HepG2 (cell line): Measurements from ENCODE around the gene HSD3B7. TPM values are rescaled to one million over a fixed set of nuclear protein-coding genes. Genes with fewer than 3 reads are reported as not detected.

Experiments
- ASH2L ChIP-seq: fragments of 300-600, 200-600 bp; sonication (generic); IDR thresholded peaks from 2 replicates; pipeline ENCODE4 v1.7.0; 2017; ENCODE audit warnings: low read depth, mild to moderate bottlenecking, moderate library complexity, mixed read lengths, low read length; ENCODE audit not compliant: insufficient read length
- EZH2 ChIP-seq: conservative IDR thresholded peaks from 2 replicates; pipeline ENCODE4 v1.6.1; 2012; ENCODE audit warnings: mild to moderate bottlenecking, low read depth, low read length, moderate library complexity
- HMGA1 ChIP-seq: sonication (generic); formaldehyde crosslinking; conservative IDR thresholded peaks from 2 replicates; pipeline ENCODE4 v1.4.0; 2020; ENCODE audit warnings: missing genetic modification reagents
- HNRNPLL ChIP-seq: fragments of 200-400 bp; formaldehyde crosslinking; IDR thresholded peaks from 2 replicates; pipeline ENCODE4 v1.6.1; 2017; ENCODE audit warnings: mild to moderate bottlenecking, low read depth, low read length; ENCODE audit not compliant: poor library complexity, severe bottlenecking
- KAT8 ChIP-seq: IDR thresholded peaks from 2 replicates; pipeline ENCODE4 v1.6.1; 2016; ENCODE audit warnings: missing genetic modification reagents, missing compliant biosample characterization
- MXI1 ChIP-seq: IDR thresholded peaks from 3 replicates; pipeline ENCODE4 v1.6.1; 2012; ENCODE audit warnings: low read depth, low read length, inconsistent platforms, borderline replicate concordance
- PHF8 ChIP-seq: sonication (generic); formaldehyde crosslinking; IDR thresholded peaks from 2 replicates; pipeline ENCODE4 v1.5.0; 2020; ENCODE audit warnings: missing genetic modification reagents
- POLR2G ChIP-seq: fragments of 200-400 bp; formaldehyde crosslinking; IDR thresholded peaks from 2 replicates; pipeline ENCODE4 v1.6.1; 2018; ENCODE audit warnings: mild to moderate bottlenecking, low read depth, low read length, moderate library complexity
- RXRA ChIP-seq: sonication (generic); formaldehyde crosslinking; IDR thresholded peaks from 2 replicates; pipeline ENCODE4 v1.5.1; 2020; ENCODE audit warnings: missing genetic modification reagents
- SRY ChIP-seq: sonication (generic); formaldehyde crosslinking; IDR thresholded peaks from 2 replicates; pipeline ENCODE4 v1.8.0; 2022; ENCODE audit warnings: mild to moderate bottlenecking, missing genetic modification reagents
- STAG1 ChIP-seq: sonication (generic); formaldehyde crosslinking; IDR thresholded peaks from 2 replicates; pipeline ENCODE4 v1.4.0; 2020; ENCODE audit warnings: missing genetic modification reagents
- ZFP82 ChIP-seq: sonication (generic); formaldehyde crosslinking; IDR thresholded peaks from 2 replicates; pipeline ENCODE4 v1.5.1; 2020; ENCODE audit warnings: mild to moderate bottlenecking, missing genetic modification reagents, borderline replicate concordance
- ZNF124 ChIP-seq: sonication (generic); formaldehyde crosslinking; IDR thresholded peaks from 2 replicates; pipeline ENCODE4 v1.4.0; 2020; ENCODE audit warnings: missing genetic modification reagents
- ZNF143 ChIP-seq: sonication (generic); formaldehyde crosslinking; IDR thresholded peaks from 2 replicates; pipeline ENCODE4 v1.4.0; 2020; ENCODE audit warnings: missing genetic modification reagents
- ZNF333 ChIP-seq: sonication (generic); formaldehyde crosslinking; IDR thresholded peaks from 2 replicates; pipeline ENCODE4 v1.4.0; 2020; ENCODE audit warnings: mild to moderate bottlenecking, missing genetic modification reagents, borderline replicate concordance
- ZNF563 ChIP-seq: sonication (generic); formaldehyde crosslinking; IDR thresholded peaks from 2 replicates; pipeline ENCODE4 v1.8.0; 2022; ENCODE audit warnings: mild to moderate bottlenecking, moderate library complexity, missing genetic modification reagents
- ZNF775 ChIP-seq: sonication (generic); formaldehyde crosslinking; IDR thresholded peaks from 2 replicates; pipeline ENCODE4 v1.4.0; 2020; ENCODE audit warnings: missing genetic modification reagents, mild to moderate bottlenecking, moderate library complexity, borderline replicate concordance
- polyA plus RNA-seq, 8 experiments: library from polyadenylated mRNA; depleted of rRNA in 3 of 8; stranded (reverse) in 7 of 8; unstranded in 1 of 8; fragments of >200 nt; fragmentation: Illumina TruSeq in 4 of 8; extraction: Trizol in 4 of 8; gene quantifications; 2 replicates each; pipeline versions ENCODE4 v1.2.1 to v1.2.3, GENCODE V29; 2011 to 2016; ENCODE audit warnings: low read depth in 4 of 8, missing spikeins in 1 of 8, mixed read lengths in 1 of 8; ENCODE audit not compliant: insufficient read depth in 1 of 8
- total RNA-seq, 5 experiments: library from RNA; depleted of rRNA; stranded (reverse); fragments of >200 nt; fragmentation: Illumina TruSeq; extraction: Trizol; gene quantifications; 2 replicates each; pipeline ENCODE4 v1.2.3, GENCODE V29; 2016; ENCODE audit warnings: low read depth in 1 of 5
- TF ChIP-seq, protein P1 (sequence below): sonication (generic); formaldehyde crosslinking; IDR thresholded peaks from 2 replicates; pipeline ENCODE4 v1.5.0; 2020; ENCODE audit warnings: missing genetic modification reagents
- TF ChIP-seq, protein P2 (sequence below): sonication (generic); formaldehyde crosslinking; IDR thresholded peaks from 2 replicates; pipeline ENCODE4 v1.4.0; 2020; ENCODE audit warnings: missing genetic modification reagents, mild to moderate bottlenecking, borderline replicate concordance
- TF ChIP-seq, protein P3 (sequence below): sonication (generic); formaldehyde crosslinking; IDR thresholded peaks from 2 replicates; pipeline ENCODE4 v1.8.1; 2022; ENCODE audit warnings: low read depth, mild to moderate bottlenecking, missing genetic modification reagents

Gene HSD3B7
- total and polyA plus RNA-seq, 2 of the 13 experiments (the other 11 are each of a cell fraction or from before 2014, with no cell fraction given): 32.9 to 69.7 TPM

- TF ChIP-seq POLR2G: peak; percentile 67
- no peak for TF ChIP-seq HMGA1
- TF ChIP-seq ZNF775: no peak
- TF ChIP-seq EZH2: no peak
- TF ChIP-seq STAG1 (CRISPR knock-in tag): 0 out of 2 replicates have a peak, but pooled peaks have one; percentile 20
- TF ChIP-seq, protein P1, sequence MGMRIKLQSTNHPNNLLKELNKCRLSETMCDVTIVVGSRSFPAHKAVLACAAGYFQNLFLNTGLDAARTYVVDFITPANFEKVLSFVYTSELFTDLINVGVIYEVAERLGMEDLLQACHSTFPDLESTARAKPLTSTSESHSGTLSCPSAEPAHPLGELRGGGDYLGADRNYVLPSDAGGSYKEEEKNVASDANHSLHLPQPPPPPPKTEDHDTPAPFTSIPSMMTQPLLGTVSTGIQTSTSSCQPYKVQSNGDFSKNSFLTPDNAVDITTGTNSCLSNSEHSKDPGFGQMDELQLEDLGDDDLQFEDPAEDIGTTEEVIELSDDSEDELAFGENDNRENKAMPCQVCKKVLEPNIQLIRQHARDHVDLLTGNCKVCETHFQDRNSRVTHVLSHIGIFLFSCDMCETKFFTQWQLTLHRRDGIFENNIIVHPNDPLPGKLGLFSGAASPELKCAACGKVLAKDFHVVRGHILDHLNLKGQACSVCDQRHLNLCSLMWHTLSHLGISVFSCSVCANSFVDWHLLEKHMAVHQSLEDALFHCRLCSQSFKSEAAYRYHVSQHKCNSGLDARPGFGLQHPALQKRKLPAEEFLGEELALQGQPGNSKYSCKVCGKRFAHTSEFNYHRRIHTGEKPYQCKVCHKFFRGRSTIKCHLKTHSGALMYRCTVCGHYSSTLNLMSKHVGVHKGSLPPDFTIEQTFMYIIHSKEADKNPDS (CRISPR knock-in tag): peak; percentile 89; the same call in 1 of the 2 replicates
- peak; percentile 82; the same call in 1 of the 2 replicates for TF ChIP-seq ZNF124
- peak; percentile 89 for TF ChIP-seq HNRNPLL
- TF ChIP-seq, protein P2, sequence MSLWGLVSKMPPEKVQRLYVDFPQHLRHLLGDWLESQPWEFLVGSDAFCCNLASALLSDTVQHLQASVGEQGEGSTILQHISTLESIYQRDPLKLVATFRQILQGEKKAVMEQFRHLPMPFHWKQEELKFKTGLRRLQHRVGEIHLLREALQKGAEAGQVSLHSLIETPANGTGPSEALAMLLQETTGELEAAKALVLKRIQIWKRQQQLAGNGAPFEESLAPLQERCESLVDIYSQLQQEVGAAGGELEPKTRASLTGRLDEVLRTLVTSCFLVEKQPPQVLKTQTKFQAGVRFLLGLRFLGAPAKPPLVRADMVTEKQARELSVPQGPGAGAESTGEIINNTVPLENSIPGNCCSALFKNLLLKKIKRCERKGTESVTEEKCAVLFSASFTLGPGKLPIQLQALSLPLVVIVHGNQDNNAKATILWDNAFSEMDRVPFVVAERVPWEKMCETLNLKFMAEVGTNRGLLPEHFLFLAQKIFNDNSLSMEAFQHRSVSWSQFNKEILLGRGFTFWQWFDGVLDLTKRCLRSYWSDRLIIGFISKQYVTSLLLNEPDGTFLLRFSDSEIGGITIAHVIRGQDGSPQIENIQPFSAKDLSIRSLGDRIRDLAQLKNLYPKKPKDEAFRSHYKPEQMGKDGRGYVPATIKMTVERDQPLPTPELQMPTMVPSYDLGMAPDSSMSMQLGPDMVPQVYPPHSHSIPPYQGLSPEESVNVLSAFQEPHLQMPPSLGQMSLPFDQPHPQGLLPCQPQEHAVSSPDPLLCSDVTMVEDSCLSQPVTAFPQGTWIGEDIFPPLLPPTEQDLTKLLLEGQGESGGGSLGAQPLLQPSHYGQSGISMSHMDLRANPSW: peak; percentile 9; the same call in 1 of the 2 replicates
- TF ChIP-seq, protein P3, sequence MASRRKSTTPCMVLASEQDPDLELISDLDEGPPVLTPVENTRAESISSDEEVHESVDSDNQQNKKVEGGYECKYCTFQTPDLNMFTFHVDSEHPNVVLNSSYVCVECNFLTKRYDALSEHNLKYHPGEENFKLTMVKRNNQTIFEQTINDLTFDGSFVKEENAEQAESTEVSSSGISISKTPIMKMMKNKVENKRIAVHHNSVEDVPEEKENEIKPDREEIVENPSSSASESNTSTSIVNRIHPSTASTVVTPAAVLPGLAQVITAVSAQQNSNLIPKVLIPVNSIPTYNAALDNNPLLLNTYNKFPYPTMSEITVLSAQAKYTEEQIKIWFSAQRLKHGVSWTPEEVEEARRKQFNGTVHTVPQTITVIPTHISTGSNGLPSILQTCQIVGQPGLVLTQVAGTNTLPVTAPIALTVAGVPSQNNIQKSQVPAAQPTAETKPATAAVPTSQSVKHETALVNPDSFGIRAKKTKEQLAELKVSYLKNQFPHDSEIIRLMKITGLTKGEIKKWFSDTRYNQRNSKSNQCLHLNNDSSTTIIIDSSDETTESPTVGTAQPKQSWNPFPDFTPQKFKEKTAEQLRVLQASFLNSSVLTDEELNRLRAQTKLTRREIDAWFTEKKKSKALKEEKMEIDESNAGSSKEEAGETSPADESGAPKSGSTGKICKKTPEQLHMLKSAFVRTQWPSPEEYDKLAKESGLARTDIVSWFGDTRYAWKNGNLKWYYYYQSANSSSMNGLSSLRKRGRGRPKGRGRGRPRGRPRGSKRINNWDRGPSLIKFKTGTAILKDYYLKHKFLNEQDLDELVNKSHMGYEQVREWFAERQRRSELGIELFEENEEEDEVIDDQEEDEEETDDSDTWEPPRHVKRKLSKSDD (CRISPR knock-in tag): peak; percentile 100
- TF ChIP-seq ZNF333 (CRISPR knock-in tag): no peak; the same call in 1 of the 2 replicates
- peak; percentile 80 for TF ChIP-seq ZNF143 (CRISPR knock-in tag)
- TF ChIP-seq RXRA (CRISPR knock-in tag): peak; percentile 78
- TF ChIP-seq PHF8 (CRISPR knock-in tag): peak; percentile 59
- TF ChIP-seq ZFP82 (CRISPR knock-in tag): peak; percentile 16; the same call in 1 of the 2 replicates
- peak; percentile 75; the same call in 2 of the 3 replicates for TF ChIP-seq MXI1
- TF ChIP-seq ZNF563: no peak; the same call in 1 of the 2 replicates
- TF ChIP-seq KAT8 (CRISPR knock-in tag): peak; percentile 94
- peak; percentile 49 for TF ChIP-seq ASH2L
- peak; percentile 68; the same call in 1 of the 2 replicates for TF ChIP-seq SRY (CRISPR knock-in tag)
Measured at GRCh38 chr16:31032736-31033708, 48.0 kb downstream of the HSD3B7 start, which contains the start of gene STX4 (continued).
